Keratinocyte (primary cell): ENCODE data around the gene ATP8A2. TPM values are rescaled to one million over a fixed set of nuclear protein-coding genes. Genes with fewer than 3 reads are reported as not detected.

ENCODE experiments used
- DNase-seq: peaks from one replicate; pipeline ENCODE4 v3.0.0-alpha.2; 2011; ENCODE audit warnings: low read depth, missing footprints, low spot score
- FAIRE-seq: peaks from 2 replicates; lab custom pipeline; 2011; peaks lifted over from hg19 to GRCh38; lab: Jason Lieb, UNC
- H2AFZ ChIP-seq: 2 replicates; pipeline ENCODE4 v1.6.0; 2012; ENCODE audit warnings: low read length, control low read depth, inconsistent platforms; ENCODE audit not compliant: control insufficient read depth
- H3K27ac ChIP-seq: 2 replicates; pipeline ENCODE4 v1.5.1; 2011; ENCODE audit warnings: low read length; ENCODE audit not compliant: control insufficient read depth, insufficient read depth
- H3K27me3 ChIP-seq: 3 replicates; pipeline ENCODE4 v1.6.0; 2011; ENCODE audit warnings: low read length; ENCODE audit not compliant: control insufficient read depth, insufficient read depth; ENCODE audit errors: extremely low read depth
- H3K36me3 ChIP-seq, 2 experiments: 2 replicates in 1 of 2; 3 replicates in 1 of 2; pipeline ENCODE4 v1.5.1; 2011; ENCODE audit warnings: low read length in 2 of 2, mild to moderate bottlenecking in 1 of 2; ENCODE audit not compliant: control insufficient read depth in 2 of 2, insufficient read depth in 2 of 2; ENCODE audit errors: extremely low read depth in 1 of 2
- H3K4me1 ChIP-seq: 3 replicates; pipeline ENCODE4 v1.5.1; 2011; ENCODE audit warnings: low read length; ENCODE audit not compliant: control insufficient read depth, insufficient read depth; ENCODE audit errors: extremely low read depth
- H3K4me2 ChIP-seq: 3 replicates; pipeline ENCODE4 v1.6.0; 2011; ENCODE audit warnings: low read depth, low read length; ENCODE audit not compliant: control insufficient read depth, insufficient read depth; ENCODE audit errors: extremely low read depth
- H3K4me3 ChIP-seq, 3 experiments: fragments of 200-600 bp in 1 of 3; sonication (generic) in 1 of 3; 2 replicates in 2 of 3; 3 replicates in 1 of 3; pipeline ENCODE4 v1.5.1; 2011 to 2016; ENCODE audit warnings: low read length in 3 of 3, mild to moderate bottlenecking in 3 of 3, control low read depth in 2 of 3, inconsistent platforms in 1 of 3, low read depth in 1 of 3, mixed read lengths in 1 of 3, mixed run types in 1 of 3, moderate library complexity in 1 of 3; ENCODE audit not compliant: control insufficient read depth in 2 of 3, insufficient read depth in 2 of 3; ENCODE audit errors: extremely low read depth in 1 of 3
- H3K79me2 ChIP-seq: 2 replicates; pipeline ENCODE4 v1.6.0; 2012; ENCODE audit warnings: low read length; ENCODE audit not compliant: control insufficient read depth, insufficient read depth
- H3K9ac ChIP-seq: 3 replicates; pipeline ENCODE4 v1.6.0; 2011; ENCODE audit warnings: low read length; ENCODE audit not compliant: control insufficient read depth, insufficient read depth; ENCODE audit errors: extremely low read depth
- H3K9me1 ChIP-seq: 3 replicates; pipeline ENCODE4 v1.6.0; 2011; ENCODE audit warnings: low read length; ENCODE audit not compliant: control insufficient read depth, insufficient read depth; ENCODE audit errors: extremely low read depth
- H3K9me3 ChIP-seq: 2 replicates; pipeline ENCODE4 v1.5.1; 2012; ENCODE audit warnings: low read depth, low read length; ENCODE audit not compliant: control insufficient read depth
- H4K20me1 ChIP-seq: 3 replicates; pipeline ENCODE4 v1.6.0; 2011; ENCODE audit warnings: low read length; ENCODE audit not compliant: control insufficient read depth, insufficient read depth; ENCODE audit errors: extremely low read depth
- EZH2 ChIP-seq: IDR thresholded peaks from one replicate; pipeline ENCODE4 v1.6.1; 2012; ENCODE audit warnings: inconsistent platforms, mild to moderate bottlenecking, low read length, moderate library complexity
- dilution Hi-C: fragments of 300-500 bp; cut with MboI; formaldehyde crosslinking; loops from one replicate; pipeline ENCODE4 v1.7.0; 2020; ENCODE audit warnings: low sequenced_read_pairs; ENCODE audit not compliant: extremely low pct_ligation_motif_present
- polyA plus RNA-seq, 5 experiments: library from polyadenylated mRNA; depleted of rRNA in 3 of 5; stranded (reverse) in 3 of 5; stranded (forward) in 1 of 5; unstranded in 1 of 5; fragments of >200 nt; gene quantifications; 1 replicate in 1 of 5; 2 replicates in 3 of 5; 3 replicates in 1 of 5; pipeline versions ENCODE4 v1.2.1 to v1.2.3, GENCODE V29; 2011 to 2012; ENCODE audit warnings: missing spikeins in 2 of 5, low read depth in 1 of 5, low replicate concordance in 1 of 5
- TF ChIP-seq, protein P1 (sequence below), 3 experiments: IDR thresholded peaks in 1 of 3; conservative IDR thresholded peaks in 1 of 3; optimal IDR thresholded peaks in 1 of 3; 2 replicates in 2 of 3; 3 replicates in 1 of 3; pipeline versions ENCODE3 to v1.5.1; 2011; ENCODE audit warnings: low read length in 3 of 3, mild to moderate bottlenecking in 3 of 3, moderate library complexity in 2 of 3, control low read depth in 1 of 3, inconsistent platforms in 1 of 3; ENCODE audit not compliant: insufficient read depth in 2 of 3; ENCODE audit errors: extremely low read depth in 1 of 3

ATP8A2 gene
- polyA plus RNA-seq, 1 donor (not counting 4 experiments of a cell fraction or from before 2014, with no cell fraction given): 0.16 TPM

DNA sequence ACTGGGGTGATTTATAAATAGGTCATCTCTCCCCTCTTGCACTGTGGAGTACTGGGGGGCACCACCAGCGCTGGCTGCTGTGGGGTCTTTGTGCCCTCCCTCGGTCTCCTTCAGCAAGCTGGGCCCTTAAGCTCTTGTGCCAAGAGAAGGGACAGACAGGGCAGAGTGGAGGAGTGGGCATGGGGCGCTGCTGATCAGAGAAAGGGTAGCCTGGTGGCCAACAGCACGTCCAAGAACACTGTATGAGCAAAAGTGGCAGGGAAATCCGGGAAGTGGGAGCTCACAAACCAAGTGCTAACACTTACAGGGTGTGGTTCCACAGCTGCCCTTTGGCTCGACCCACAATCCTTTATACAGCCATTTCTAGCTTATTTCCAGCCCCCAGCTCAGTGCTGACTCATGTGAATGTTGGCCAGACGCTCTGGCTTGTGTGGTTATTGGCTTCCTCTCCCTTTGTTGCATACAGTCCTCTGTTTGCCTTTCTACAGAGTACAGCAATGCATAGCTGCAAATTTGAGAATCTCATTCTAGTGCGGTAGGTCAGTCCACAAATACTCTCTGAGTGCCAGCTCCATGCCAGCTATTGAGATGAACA lies 381.3 kb downstream of the ATP8A2 start:
- DNase-seq: no peak
- no peaks in the 10 kb centered on the region for H3K9me3 ChIP-seq
- no peaks in the 10 kb centered on the region for H3K9me1 ChIP-seq
- no peaks in the 10 kb centered on the region for H3K79me2 ChIP-seq
- H3K4me1 ChIP-seq: peaks cover 14% of the 10 kb centered on the region
- no peak for TF ChIP-seq EZH2
- TF ChIP-seq, protein P1, sequence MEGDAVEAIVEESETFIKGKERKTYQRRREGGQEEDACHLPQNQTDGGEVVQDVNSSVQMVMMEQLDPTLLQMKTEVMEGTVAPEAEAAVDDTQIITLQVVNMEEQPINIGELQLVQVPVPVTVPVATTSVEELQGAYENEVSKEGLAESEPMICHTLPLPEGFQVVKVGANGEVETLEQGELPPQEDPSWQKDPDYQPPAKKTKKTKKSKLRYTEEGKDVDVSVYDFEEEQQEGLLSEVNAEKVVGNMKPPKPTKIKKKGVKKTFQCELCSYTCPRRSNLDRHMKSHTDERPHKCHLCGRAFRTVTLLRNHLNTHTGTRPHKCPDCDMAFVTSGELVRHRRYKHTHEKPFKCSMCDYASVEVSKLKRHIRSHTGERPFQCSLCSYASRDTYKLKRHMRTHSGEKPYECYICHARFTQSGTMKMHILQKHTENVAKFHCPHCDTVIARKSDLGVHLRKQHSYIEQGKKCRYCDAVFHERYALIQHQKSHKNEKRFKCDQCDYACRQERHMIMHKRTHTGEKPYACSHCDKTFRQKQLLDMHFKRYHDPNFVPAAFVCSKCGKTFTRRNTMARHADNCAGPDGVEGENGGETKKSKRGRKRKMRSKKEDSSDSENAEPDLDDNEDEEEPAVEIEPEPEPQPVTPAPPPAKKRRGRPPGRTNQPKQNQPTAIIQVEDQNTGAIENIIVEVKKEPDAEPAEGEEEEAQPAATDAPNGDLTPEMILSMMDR (optimal IDR thresholded peaks at IDR 0.05 in 1 of 3, IDR thresholded peaks at IDR 0.05 in 1 of 3, conservative IDR thresholded peaks at IDR 0.05 in 1 of 3; ENCODE audit: extremely low read depth in 1 of 3, insufficient read depth in 2 of 3, low read length in 3 of 3): no peak
- dilution Hi-C loops: no loop called here
- no peaks in the 10 kb centered on the region for H3K27me3 ChIP-seq
- peak overlapping the region; percentile 48 for H3K4me2 ChIP-seq
- no peak overlapping the region for H3K9ac ChIP-seq
- peak; percentile 98 for FAIRE-seq
- H3K4me3 ChIP-seq: no peak overlapping the region
- no peaks in the 10 kb centered on the region for H3K36me3 ChIP-seq
- H4K20me1 ChIP-seq: no peaks in the 10 kb centered on the region
- H3K27ac ChIP-seq: no peak overlapping the region
- H2AFZ ChIP-seq: peak overlapping the region; percentile 76

DNA sequence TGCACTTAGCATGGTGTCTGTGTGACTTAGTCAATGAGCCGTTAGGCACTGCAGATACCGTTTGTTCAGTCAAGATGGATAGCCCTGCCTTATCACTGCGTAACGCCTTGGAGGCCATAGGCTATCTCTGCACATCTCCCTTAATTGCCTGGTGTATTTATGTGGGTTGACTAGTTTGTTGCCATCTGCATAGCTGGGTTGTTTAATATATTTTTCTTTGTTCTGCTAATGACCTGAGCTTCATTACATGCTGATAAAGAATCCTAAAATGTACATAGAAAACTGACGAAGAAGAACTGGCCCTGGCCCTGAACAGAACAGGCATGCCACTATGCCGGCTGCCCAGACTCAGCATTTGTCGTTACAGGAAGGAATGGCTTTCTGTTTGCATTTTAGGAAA lies 382.2 kb downstream of the ATP8A2 start:
- Histone ChIP-seq H3K4me3 (no peak overlapping the region), H3K9me3 (no peaks in the 10 kb centered on the region), H3K36me3 (no peaks in the 10 kb centered on the region), H3K9ac (no peak overlapping the region), H3K4me2 (no peak overlapping the region), H3K4me1 (peaks cover 14% of the 10 kb centered on the region), H3K9me1 (no peaks in the 10 kb centered on the region), H3K27ac (no peak overlapping the region), H3K27me3 (no peaks in the 10 kb centered on the region), H4K20me1 (no peaks in the 10 kb centered on the region), H2AFZ (no peak overlapping the region), H3K79me2 (no peaks in the 10 kb centered on the region)
- TF ChIP-seq, protein P1 (optimal IDR thresholded peaks at IDR 0.05 in 1 of 3, IDR thresholded peaks at IDR 0.05 in 1 of 3, conservative IDR thresholded peaks at IDR 0.05 in 1 of 3; ENCODE audit: extremely low read depth in 1 of 3, insufficient read depth in 2 of 3, low read length in 3 of 3): no peak
- TF ChIP-seq EZH2: no peak
- FAIRE-seq (no peak), DNase-seq (no peak)
- dilution Hi-C loops: no loop called here
